GM12875 (cell line): ENCODE measurements around the gene INTU.

ENCODE experiments used
- H3K4me3 ChIP-seq: one replicate; pipeline ENCODE4 v1.5.1; 2011; ENCODE audit warnings: low read depth, low read length, control low read depth
- CTCF ChIP-seq: IDR thresholded peaks from 2 replicates; pipeline ENCODE4 v1.5.1; 2011; ENCODE audit warnings: low read depth, mild to moderate bottlenecking, control low read depth, inconsistent platforms, low read length, moderate library complexity, borderline replicate concordance; ENCODE audit not compliant: insufficient read depth

The INTU gene

GRCh38 chr4:127759893-127760292, 127.1 kb downstream of the INTU start:
- no peak overlapping the region for H3K4me3 ChIP-seq
- no peak for TF ChIP-seq CTCF

GRCh38 chr4:127771535-127772275, 138.9 kb downstream of the INTU start:
- TF ChIP-seq CTCF, result no peak
- no peak overlapping the region for H3K4me3 ChIP-seq

GRCh38 chr4:127772769-127773671, 140.3 kb downstream of the INTU start:
- no peak overlapping the region for H3K4me3 ChIP-seq
- no peak for TF ChIP-seq CTCF

- no peak overlapping the region for H3K4me3 ChIP-seq
- TF ChIP-seq CTCF, result no peak
These were observed 143.1 kb downstream of the INTU start for GRCh38 chr4:127775843-127776242.
